Hepatocyte (in vitro differentiated cells): ENCODE results near the gene METTL25. TPM values are rescaled to one million over a fixed set of nuclear protein-coding genes. Genes with fewer than 3 reads are reported as not detected.

Experiments used
- DNase-seq: peaks from one replicate; pipeline ENCODE4 v3.0.0-alpha.2; 2016; ENCODE audit warnings: low spot score
- H2AFZ ChIP-seq: fragments of 200-600 bp; sonication (generic); 2 replicates; pipeline ENCODE4 v1.6.0; 2016; ENCODE audit warnings: antibody characterized with exemption, mild to moderate bottlenecking
- H3K27ac ChIP-seq: fragments of 200-600 bp; sonication (generic); 2 replicates; pipeline ENCODE4 v1.5.1; 2016; ENCODE audit warnings: mild to moderate bottlenecking
- H3K27me3 ChIP-seq: fragments of 200-600 bp; sonication (generic); 2 replicates; pipeline ENCODE4 v1.6.1; 2016
- H3K36me3 ChIP-seq: fragments of 200-600 bp; sonication (generic); replicated peaks from 2 replicates; pipeline ENCODE4 v1.5.1; 2016; ENCODE audit warnings: low read depth; ENCODE audit not compliant: insufficient read depth
- H3K4me1 ChIP-seq: fragments of 200-600 bp; sonication (generic); 2 replicates; pipeline ENCODE4 v1.5.1; 2016; ENCODE audit warnings: mild to moderate bottlenecking, moderate library complexity; ENCODE audit not compliant: insufficient read depth
- H3K4me2 ChIP-seq: fragments of 200-600 bp; sonication (generic); 2 replicates; pipeline ENCODE4 v1.6.0; 2016
- H3K4me3 ChIP-seq: fragments of 200-600 bp; sonication (generic); 2 replicates; pipeline ENCODE4 v1.5.1; 2016; ENCODE audit warnings: mild to moderate bottlenecking
- H3K79me2 ChIP-seq: fragments of 200-600 bp; sonication (generic); 2 replicates; pipeline ENCODE4 v1.6.0; 2017; ENCODE audit warnings: mild to moderate bottlenecking
- H3K9me2 ChIP-seq: fragments of 200-600 bp; sonication (generic); replicated peaks from 2 replicates; pipeline ENCODE4 v1.6.0; 2017; ENCODE audit warnings: mild to moderate bottlenecking; ENCODE audit not compliant: insufficient read depth
- H3K9me3 ChIP-seq: fragments of 200-600 bp; sonication (generic); 2 replicates; pipeline ENCODE4 v1.5.1; 2016; ENCODE audit warnings: low read depth, mild to moderate bottlenecking
- H4K20me1 ChIP-seq: fragments of 200-600 bp; sonication (generic); 2 replicates; pipeline ENCODE4 v1.6.0; 2016; ENCODE audit warnings: mild to moderate bottlenecking; ENCODE audit not compliant: insufficient read depth, poor library complexity, severe bottlenecking
- EZH2 ChIP-seq: fragments of 200-600 bp; sonication (generic); IDR thresholded peaks from 2 replicates; pipeline ENCODE4 v1.6.1; 2016; ENCODE audit warnings: antibody characterized with exemption, mild to moderate bottlenecking, borderline replicate concordance
- EZH2phosphoT487 ChIP-seq: fragments of 200-600 bp; sonication (generic); IDR thresholded peaks from one replicate; pipeline ENCODE4 v1.6.1; 2018; ENCODE audit warnings: antibody characterized with exemption, mild to moderate bottlenecking, low read depth, moderate library complexity; ENCODE audit not compliant: unreplicated experiment, severe bottlenecking
- WGBS: methylation state at CpG from one replicate; pipeline ENCODE4 v1.1.6; 2016; ENCODE audit warnings: low lambda C conversion rate; ENCODE audit errors: missing lambda C conversion rate; 5-methylcytosine and 5-hydroxymethylcytosine counted together
- polyA plus RNA-seq: library from polyadenylated mRNA; unstranded; fragments of >200 nt; fragmentation: Nextera tagmentation; extraction: Ambion mirVana; gene quantifications from 2 replicates; pipeline ENCODE4 v1.2.1, GENCODE V29; 2016
- total RNA-seq: library from RNA; depleted of rRNA; stranded (reverse); fragments of >200 nt; gene quantifications from 2 replicates; pipeline ENCODE4 v1.2.3, GENCODE V29; 2014
- TF ChIP-seq, protein P1 (sequence below): fragments of 200-600 bp; sonication (generic); IDR thresholded peaks from 2 replicates; pipeline ENCODE4 v1.5.1; 2016; ENCODE audit warnings: antibody characterized with exemption, mild to moderate bottlenecking; ENCODE audit not compliant: poor library complexity

METTL25 gene, protein sequence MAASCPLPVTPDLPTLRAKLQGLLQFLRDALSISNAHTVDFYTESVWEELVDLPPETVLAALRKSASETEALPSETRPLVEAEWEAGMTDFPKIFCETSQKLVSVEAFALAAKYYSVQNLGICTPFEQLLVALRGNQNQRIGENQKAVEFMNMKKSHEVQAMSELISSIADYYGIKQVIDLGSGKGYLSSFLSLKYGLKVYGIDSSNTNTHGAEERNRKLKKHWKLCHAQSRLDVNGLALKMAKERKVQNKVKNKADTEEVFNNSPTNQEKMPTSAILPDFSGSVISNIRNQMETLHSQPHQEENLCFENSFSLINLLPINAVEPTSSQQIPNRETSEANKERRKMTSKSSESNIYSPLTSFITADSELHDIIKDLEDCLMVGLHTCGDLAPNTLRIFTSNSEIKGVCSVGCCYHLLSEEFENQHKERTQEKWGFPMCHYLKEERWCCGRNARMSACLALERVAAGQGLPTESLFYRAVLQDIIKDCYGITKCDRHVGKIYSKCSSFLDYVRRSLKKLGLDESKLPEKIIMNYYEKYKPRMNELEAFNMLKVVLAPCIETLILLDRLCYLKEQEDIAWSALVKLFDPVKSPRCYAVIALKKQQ
- total RNA-seq (15.3 and 21.9 TPM in 2 replicates), polyA plus RNA-seq (9.9 and 12.5 TPM in 2 replicates)

DNA sequence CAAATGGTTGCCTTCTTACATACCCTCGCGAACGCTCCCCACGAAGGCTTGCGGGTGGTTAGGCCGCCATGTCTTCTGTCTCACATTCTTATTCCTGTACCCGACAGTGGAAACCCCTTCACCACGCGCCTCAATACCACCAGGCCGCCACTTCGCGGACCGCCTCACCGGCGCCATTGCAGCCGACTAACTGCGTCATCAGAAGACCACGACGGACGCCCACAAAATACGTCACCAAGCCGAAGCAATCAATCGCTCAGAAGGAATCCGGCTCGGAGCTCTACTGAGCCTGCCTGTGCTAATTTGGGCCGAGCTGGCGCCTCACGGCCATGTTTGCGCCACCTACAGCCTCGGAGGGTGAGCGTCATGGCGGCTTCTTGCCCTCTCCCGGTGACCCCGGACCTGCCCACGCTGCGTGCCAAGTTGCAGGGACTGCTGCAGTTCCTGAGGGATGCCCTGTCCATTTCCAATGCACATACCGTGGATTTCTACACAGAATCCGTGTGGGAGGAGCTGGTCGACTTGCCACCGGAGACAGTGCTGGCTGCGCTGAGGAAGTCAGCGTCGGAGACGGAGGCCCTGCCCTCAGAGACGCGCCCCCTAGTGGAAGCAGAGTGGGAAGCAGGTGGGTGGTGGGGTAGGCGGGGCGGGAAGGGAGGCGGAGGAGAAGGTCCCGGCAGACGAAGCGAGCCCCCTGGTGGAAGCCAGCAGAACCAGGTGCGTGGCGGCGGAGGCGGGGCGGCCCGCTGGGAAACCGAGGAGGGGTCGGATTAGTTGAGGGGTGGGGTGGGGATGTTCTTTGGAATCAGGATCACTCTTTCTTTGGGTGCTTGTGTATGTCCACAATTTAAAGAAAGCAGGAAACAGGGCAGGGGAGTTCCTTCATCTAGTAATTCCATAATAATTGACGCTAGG, at the start of gene METTL25, which contains the start of gene CCDC59:
Gene METTL25, plus strand, starts transcription at position 330 of the 915 bp plus-strand sequence. Its CDS starts 37 bp downstream, at position 367.
Gene CCDC59, minus strand, starts transcription at position 188 of the 915 bp plus-strand sequence. Its CDS starts 11 bp downstream, at position 177.
- under 1% methylated on average over 48 of the region's 61 CpGs for WGBS

DNA sequence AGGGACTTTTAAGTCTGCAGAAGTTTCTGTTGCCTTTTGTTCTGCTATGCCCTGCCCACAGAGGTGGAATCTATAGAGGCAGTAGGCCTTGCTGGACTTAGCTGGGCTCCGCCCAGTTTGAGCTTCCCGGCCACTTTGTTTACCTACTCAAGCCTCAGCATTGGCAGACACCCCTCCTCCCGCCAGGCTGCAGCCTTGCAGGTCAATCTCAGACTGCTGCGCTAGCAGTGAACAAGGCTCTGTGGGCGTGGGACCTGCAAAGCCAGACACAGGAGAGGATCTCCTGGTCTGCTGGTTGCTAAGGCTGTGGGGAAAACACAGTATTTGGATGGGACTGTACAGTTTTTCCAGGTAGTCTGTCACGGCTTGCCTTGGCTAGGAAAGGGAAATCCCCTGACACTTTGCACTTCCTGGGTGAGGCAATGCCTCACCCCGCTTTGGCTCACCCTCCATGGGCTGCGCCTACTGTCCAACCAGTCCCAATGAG, 43.9 kb upstream of the METTL25 start:
- TF ChIP-seq, protein P1, sequence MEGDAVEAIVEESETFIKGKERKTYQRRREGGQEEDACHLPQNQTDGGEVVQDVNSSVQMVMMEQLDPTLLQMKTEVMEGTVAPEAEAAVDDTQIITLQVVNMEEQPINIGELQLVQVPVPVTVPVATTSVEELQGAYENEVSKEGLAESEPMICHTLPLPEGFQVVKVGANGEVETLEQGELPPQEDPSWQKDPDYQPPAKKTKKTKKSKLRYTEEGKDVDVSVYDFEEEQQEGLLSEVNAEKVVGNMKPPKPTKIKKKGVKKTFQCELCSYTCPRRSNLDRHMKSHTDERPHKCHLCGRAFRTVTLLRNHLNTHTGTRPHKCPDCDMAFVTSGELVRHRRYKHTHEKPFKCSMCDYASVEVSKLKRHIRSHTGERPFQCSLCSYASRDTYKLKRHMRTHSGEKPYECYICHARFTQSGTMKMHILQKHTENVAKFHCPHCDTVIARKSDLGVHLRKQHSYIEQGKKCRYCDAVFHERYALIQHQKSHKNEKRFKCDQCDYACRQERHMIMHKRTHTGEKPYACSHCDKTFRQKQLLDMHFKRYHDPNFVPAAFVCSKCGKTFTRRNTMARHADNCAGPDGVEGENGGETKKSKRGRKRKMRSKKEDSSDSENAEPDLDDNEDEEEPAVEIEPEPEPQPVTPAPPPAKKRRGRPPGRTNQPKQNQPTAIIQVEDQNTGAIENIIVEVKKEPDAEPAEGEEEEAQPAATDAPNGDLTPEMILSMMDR, result no peak
- TF ChIP-seq EZH2phosphoT487 (no peak), EZH2 (no peak)
- no peaks in the 10 kb centered on the region for H3K4me1 ChIP-seq
- H3K27ac ChIP-seq, result no peak overlapping the region
- no peaks in the 10 kb centered on the region for H4K20me1 ChIP-seq
- no peaks in the 10 kb centered on the region for H3K36me3 ChIP-seq
- peak overlapping the region; percentile 55 for H3K4me2 ChIP-seq
- H2AFZ ChIP-seq, result peak overlapping the region; percentile 2
- H3K79me2 ChIP-seq, result no peaks in the 10 kb centered on the region
- no peaks in the 10 kb centered on the region for H3K9me2 ChIP-seq
- H3K9me3 ChIP-seq, result no peaks in the 10 kb centered on the region
- no peak overlapping the region for H3K4me3 ChIP-seq
- H3K27me3 ChIP-seq, result no peaks in the 10 kb centered on the region
- WGBS, result 26% methylated on average over 8 of the region's 8 CpGs
- DNase-seq, result peak; percentile 77

More for the DNA sequence above, at the start of gene METTL25, which contains the start of gene CCDC59:
- no peaks in the 10 kb centered on the region for H3K9me3 ChIP-seq
- peak within 1 kb of the TSS; percentile 92 for H3K4me2 ChIP-seq
- peak; percentile 98 for DNase-seq
- H3K27ac ChIP-seq, result peak within 1 kb of the TSS; percentile 100
- H3K36me3 ChIP-seq, result no peaks in the 10 kb centered on the region
- H4K20me1 ChIP-seq, result no peaks in the 10 kb centered on the region
- no peaks in the 10 kb centered on the region for H3K9me2 ChIP-seq
- peak within 1 kb of the TSS; percentile 100 for H3K4me3 ChIP-seq
- H3K27me3 ChIP-seq, result no peaks in the 10 kb centered on the region
- H3K79me2 ChIP-seq, result peaks cover 50% of the 10 kb centered on the region
- no peak for TF ChIP-seq EZH2phosphoT487
- TF ChIP-seq, protein P1, result peak; percentile 100
- peaks cover 14% of the 10 kb centered on the region for H3K4me1 ChIP-seq
- peak within 1 kb of the TSS; percentile 99 for H2AFZ ChIP-seq

DNA sequence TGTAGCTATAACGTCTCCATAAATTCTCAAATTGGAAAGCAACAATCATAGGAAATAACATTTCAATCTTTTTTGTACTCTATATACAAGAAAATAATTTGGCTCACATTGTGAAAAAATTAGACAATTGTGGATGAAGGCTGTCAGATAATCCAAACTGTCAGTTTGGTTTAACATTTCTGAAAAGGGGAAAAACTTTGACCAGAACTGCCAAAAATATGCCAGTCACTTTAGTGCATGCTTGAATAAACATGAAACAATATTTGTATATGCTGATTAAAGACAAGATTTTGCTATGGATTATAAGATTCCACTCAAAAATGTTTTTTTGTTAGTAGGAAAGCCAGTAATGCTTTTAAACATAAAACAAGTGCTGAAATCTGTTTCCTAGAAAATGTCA, 39.1 kb upstream of the METTL25 start:
- no peak for DNase-seq
- TF ChIP-seq EZH2 (no peak), EZH2phosphoT487 (no peak)
- TF ChIP-seq, protein P1, result no peak
- Histone ChIP-seq H4K20me1 (no peaks in the 10 kb centered on the region), H3K27me3 (no peaks in the 10 kb centered on the region), H2AFZ (no peak overlapping the region), H3K27ac (no peak overlapping the region), H3K9me3 (no peaks in the 10 kb centered on the region), H3K4me3 (no peak overlapping the region), H3K4me1 (no peaks in the 10 kb centered on the region), H3K9me2 (no peaks in the 10 kb centered on the region), H3K4me2 (no peak overlapping the region), H3K36me3 (no peaks in the 10 kb centered on the region), H3K79me2 (no peaks in the 10 kb centered on the region)
- 81% methylated on average over 1 of the region's 1 CpG for WGBS
